Suppressor macrophage (primary cell): ENCODE data around the gene HTR1D.

ENCODE experiments used
- DNase-seq, 4 experiments: peaks; one replicate each; pipeline ENCODE4 v3.0.0-alpha.2; 2020 to 2022

The HTR1D gene

DNA sequence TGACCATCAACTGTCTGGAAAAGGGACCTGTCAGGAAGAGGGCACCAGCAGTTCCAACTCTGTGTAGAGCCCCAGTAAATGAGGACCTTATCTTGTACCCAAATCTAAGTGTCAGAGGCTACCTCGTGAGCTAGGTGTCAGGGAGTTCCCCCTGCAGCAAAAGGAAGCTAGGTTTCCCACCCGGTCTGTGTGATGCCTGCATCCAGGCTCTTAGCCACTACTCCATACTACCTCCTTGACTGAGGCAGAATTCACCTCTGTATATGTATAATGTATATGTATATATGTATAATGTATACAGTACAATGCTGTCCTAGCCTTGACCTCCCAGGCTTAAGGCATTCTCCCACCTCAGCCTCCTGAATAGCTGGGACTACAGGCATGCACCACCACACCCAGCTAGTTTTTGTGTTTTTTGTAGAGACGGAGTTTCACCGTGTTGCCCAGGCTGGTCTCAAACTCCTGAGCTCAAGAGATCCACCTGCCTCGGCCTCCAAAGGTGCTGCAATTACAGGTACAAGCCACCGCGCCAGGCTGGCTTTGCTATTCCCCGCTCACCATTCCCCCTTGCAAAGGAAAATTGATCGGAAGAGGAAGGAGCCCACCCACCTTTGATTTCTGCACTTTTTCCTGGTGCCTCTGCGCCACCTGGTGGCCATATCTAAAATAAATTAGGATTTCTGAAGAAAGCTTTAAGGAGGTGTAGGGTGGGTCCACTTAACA is 32.9 kb downstream of the HTR1D start:
- DNase-seq = peak; percentile 60 to 74 (median 67)

GRCh38 chr1:23179862-23180261 is 37.4 kb downstream of the HTR1D start:
- peak in 3 of 4 experiments; percentile 22 to 54 (median 52) for DNase-seq

DNA sequence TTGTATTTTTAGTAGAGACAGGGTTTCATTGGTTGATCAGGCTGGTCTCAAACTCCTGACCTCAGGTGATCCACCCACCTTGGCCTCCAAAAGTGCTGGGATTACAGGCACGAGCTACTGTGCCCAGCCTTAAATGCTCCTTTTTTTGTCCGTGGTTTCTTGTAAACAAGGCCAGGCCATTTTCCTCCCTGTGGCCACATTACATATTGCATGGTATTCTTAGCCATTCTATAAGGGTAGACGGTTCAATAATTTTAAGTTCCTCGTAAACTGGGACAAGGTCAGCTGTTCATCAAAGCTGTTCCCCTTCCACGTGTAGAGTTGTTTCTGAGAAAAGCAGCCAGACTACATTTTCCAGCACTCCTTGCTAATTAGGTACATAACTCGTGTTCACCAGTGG is 38.4 kb downstream of the HTR1D start:
- DNase-seq = peak; percentile 19 to 55 (median 40)

- DNase-seq = peak in 1 of 4 experiments; percentile 20
Observed at GRCh38 chr1:23178414-23178813, 38.9 kb downstream of the HTR1D start.

GRCh38 chr1:23177438-23178380 is 39.6 kb downstream of the HTR1D start:
- DNase-seq = peak; percentile 49 to 80 (median 66)

DNA sequence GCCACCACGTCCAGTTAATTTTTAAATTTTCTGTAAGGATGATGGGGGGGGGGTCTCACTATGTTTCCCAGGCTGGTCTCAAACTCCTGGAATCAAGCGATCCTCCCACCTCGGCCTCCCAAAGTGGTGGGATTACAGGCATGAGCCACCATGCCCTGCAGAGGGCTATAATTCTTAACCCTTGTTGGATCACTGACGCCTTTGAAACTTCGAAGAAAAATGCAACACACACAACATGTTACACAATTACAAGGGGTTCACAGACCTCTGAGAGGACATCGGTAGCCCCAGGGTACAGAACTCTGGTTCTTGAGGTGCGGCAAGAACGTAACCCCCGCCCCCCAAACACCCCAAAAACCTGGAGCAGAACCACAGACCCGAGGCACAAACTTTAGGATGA is 40.3 kb downstream of the HTR1D start:
- DNase-seq = no peak

DNA sequence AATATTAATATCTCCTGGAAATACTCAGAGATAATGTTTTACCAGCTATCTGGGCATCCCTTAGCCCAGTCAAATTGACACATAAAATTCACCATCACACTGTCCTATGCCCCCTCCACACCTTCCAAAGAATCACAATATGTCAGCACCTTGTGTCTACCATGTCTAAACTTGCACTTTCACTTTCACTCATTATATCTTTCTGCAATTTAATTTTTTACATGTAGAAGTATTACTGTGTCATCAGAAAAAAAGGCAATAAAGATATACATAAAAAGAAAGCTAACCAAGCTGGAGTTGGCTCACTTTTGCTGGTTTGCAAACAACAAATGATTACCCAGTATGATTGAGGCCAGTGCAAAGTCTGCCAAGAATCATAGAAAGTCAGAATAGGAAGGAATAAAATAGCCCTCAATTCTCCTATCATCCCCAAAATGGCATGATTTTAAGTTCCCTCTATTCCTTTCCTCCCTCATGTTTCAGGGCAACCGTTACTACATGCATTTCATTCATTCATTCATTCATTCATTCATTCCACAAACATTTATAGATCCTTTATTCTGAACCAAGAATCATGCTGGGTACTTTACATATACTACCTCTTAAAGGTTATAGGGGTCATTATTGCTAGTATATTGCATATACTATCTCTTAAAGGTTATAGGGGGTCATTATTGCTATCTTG is 42.7 kb downstream of the HTR1D start:
- DNase-seq = no peak

GRCh38 chr1:23171181-23171755 is 46.0 kb downstream of the HTR1D start:
- no peak for DNase-seq

- peak; percentile 93 to 99 (median 96) for DNase-seq
Observed at GRCh38 chr1:23169727-23170335, 47.5 kb downstream of the HTR1D start.

GRCh38 chr1:23169195-23169575 is 48.1 kb downstream of the HTR1D start:
- DNase-seq = no peak

GRCh38 chr1:23168445-23169194 is 48.7 kb downstream of the HTR1D start, which contains the start of gene LUZP1:
Gene LUZP1 (minus strand): TSS chr1:23168856.
- peak; percentile 92 to 96 (median 96) for DNase-seq

DNA sequence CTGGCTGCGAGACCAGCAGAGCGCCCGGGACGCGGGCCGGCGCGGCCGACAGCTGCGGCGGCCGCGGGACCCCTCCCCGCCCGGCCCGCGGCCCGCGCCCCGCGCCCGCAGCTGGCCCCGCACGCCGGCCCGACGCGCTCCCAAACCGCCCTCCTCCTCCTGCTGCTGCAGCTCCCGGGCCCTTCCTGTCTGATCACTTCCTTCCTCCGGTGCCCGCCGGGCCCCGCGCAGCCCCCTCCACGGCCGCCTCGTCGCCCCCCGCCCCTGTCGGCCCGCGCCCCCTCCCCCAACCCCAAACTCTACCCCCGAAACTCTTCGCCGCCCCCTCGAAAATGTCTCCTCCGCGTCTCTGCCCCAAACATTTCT is 49.2 kb downstream of the HTR1D start:
- DNase-seq = peak; percentile 32 to 77 (median 58)

DNA sequence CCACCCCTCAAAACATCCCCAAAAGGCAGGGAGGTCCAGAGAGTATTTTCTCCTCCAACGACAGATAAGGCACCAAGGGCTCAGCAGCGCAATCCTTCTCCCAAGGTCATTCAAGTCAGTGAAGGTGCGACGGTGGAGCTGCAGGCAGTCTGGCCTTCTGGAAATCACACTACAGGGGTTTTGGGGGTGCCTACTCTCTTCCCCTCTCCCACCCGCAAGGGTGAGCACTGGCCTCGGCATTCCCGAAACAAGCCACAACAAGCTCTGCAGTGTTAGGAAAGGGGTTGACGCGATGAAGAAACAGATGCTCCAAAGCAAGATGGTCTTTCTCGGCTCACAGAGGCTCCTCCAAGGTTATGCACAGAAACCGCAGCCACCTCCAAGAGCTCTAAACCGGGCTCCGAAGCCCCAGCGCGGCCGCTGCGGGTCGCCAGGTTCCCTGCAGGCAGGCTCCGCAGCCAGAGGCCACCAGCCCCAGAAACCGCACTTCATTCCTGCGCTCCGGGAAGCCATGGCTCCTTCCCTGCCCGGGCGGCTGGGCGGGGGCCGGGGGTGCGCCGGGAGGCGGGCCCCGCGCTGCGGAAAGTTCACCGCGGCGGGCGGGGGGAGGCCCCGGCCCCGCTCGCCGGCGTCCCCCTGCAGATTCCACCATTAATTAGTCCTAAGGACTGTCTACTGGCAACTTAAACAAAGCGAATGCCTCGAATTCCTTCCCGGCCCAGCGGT is 49.8 kb downstream of the HTR1D start:
- peak; percentile 39 to 69 (median 50) for DNase-seq

DNA sequence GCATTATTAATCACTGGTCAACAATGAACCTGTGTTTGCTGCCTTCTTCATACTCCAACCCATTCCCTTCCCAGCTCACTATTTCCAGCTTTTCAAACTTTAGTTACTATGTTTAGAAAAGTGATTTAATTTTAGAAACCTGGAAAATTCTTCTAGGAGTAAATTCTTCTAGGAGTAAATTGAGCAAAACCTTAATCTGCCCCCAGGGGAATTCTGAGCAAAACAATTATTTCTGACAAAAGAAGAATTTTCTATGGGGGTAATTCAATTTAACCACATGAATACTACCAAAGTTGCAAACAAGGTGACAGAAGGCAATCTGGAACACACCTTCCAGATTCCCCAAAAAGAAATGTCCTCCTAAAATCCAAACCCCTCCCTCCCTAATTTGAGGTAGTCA is 50.4 kb downstream of the HTR1D start:
- DNase-seq = no peak

DNA sequence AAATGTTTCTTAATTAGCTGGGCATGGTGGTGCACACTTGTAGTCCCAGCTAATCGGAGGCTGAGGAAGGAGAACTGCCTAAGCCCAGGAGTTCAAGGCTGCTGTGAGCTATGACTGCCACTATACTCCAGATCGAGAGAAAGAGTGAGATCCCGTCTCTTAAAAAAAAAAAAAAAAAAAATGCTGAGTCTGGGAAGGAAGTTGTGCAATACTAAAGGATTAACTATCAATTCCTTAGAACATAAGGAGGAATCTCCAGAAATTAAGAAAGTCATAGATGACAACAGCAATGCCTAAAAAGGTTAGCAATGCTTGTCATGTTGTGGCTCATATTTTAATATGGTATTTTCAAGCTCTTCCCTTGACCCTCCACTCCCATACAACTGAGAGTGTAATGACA is 53.9 kb downstream of the HTR1D start:
- no peak for DNase-seq

DNA sequence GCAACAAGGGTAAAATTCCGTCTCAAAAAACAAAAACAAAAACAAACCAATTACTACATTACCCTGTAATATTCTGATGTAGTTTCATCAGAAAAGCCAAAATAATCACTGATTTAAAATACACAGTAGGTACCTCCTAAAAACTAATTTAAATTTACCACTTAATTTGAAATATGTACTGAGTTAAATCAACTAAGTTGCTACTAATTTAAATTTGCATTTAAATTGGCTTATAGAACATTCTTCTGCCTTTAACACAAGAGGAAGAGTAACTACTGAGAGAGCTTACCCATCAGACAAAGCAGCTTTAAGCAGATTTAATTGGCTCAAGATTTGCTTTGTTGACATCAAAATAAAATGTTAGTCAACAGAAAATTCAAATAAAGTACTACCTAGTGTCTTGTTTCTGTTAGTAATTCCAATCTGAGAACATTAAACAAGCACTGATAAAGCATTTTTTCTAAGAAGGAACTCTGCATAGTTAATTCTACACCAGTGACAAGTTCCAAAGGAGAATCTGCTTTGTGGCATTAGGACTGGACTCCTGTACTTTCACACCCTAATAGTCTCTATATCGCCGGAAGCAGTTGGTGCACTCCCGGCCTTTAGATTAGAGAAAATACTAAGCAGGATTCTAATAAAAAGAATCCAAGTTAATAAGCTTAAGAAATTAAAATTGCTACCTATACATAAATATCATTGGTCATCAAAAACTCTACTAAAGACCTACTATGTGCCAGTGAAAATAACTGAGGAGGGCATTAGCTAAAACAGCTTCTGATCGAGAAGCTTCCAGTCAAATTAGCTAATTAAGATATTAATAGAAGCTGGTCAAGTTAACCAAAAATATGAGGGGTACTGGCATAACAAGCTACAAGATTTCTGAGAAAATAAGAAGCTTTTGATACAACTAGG is 57.1 kb downstream of the HTR1D start:
- no peak for DNase-seq

DNA sequence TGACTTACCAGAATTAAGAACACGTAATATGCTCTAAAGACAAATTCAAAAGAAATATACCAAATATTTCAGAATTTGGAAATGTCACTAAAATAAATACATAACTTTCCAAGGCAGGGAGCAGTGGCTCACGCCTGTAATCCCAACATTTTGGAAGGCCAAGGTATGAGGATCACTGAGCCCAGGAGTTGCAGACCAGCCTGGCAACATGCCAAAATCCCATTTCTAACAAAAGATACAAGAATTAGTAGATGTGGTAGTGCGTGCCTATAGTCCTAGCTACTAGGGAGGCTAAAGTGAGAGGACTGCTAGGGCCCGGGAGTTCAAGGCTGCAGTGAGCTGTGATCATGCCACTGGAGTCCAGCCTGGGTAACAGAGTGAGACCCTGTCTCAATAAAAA is 60.4 kb downstream of the HTR1D start:
- no peak for DNase-seq

DNA sequence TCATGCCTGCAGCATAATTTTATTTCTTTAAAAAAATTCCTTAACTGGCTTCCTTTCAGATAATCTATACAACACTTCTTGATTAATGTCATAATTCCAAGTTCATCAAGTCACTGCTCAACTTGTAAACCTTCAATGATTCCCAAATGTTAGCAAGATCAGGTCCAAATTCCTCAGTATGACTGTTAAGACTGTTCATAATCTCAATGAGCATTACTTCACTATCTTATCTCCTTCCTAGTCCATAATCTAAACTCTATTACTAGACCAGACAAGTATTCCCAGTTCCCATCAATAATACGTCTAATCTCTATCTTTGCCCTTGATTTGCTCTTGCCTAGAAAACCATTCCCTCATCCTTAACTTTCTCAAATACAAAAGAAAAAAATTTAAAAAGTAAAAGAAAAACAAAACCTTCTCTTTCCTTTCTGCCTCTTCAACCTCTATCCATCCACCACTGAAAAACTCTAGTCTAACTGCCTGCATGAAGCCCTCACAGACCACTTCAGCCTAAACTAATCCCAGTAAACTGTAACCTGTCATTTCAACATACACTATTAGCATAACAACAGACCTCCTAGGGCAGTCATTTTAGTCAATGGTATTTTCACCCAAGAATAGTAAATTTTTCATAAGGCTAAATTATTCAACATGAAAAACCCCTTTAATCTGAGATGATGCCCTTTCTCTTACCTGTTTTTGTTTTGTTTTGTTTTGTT is 64.2 kb downstream of the HTR1D start:
- no peak for DNase-seq

- DNase-seq = no peak
Observed at GRCh38 chr1:23150742-23151141, 66.6 kb downstream of the HTR1D start.
